ENCODE results near the gene RRBP1.

RRBP1 gene

GRCh38 chr20:17634661-17635331 lies 47.2 kb downstream of the RRBP1 start:
- Histone ChIP-seq H3K9me2 (ENCODE audit: low read depth, low read length) (no peaks in the 10 kb centered on the region), H3K4me3 (ENCODE audit: low read depth, low read length, poor library complexity, severe bottlenecking) (no peak overlapping the region), H3K4me1 (ENCODE audit: insufficient read depth, low read length, severe bottlenecking) (no peaks in the 10 kb centered on the region), H3F3A (ENCODE audit: insufficient read depth, low read length) (no peaks in the 10 kb centered on the region), H2AFZ (ENCODE audit: low read length) (no peak overlapping the region), H3K79me2 (ENCODE audit: insufficient read depth, low read length) (no peaks in the 10 kb centered on the region), H3K27ac (ENCODE audit: low read depth, low read length, poor library complexity, severe bottlenecking) (no peak overlapping the region), H3K36me3 (ENCODE audit: insufficient read depth, low read length) (peaks cover 27% of the 10 kb centered on the region; the same call in 1 of the 2 replicates), H3K9me3 (ENCODE audit: low read length) (no peaks in the 10 kb centered on the region), H3K27me3 (ENCODE audit: insufficient read depth, low read length) (no peaks in the 10 kb centered on the region), H3K4me2 (ENCODE audit: low read length) (no peak overlapping the region), H3K9ac (ENCODE audit: low read length) (no peak overlapping the region), H4K20me1 (ENCODE audit: insufficient read depth, low read length) (no peaks in the 10 kb centered on the region)
- TF ChIP-seq CTCF (IDR thresholded peaks at IDR 0.05; ENCODE audit: low read length) = no peak
- no peak for TF ChIP-seq EZH2 (IDR thresholded peaks at IDR 0.05; ENCODE audit: borderline replicate concordance, low read length)

- TF ChIP-seq CTCF (IDR thresholded peaks at IDR 0.05; ENCODE audit: low read length) = no peak
- no peak for TF ChIP-seq EZH2 (IDR thresholded peaks at IDR 0.05; ENCODE audit: borderline replicate concordance, low read length)
- no peaks in the 10 kb centered on the region for H3K4me1 ChIP-seq (ENCODE audit: insufficient read depth, low read length, severe bottlenecking)
- no peaks in the 10 kb centered on the region for H3K79me2 ChIP-seq (ENCODE audit: insufficient read depth, low read length)
- no peaks in the 10 kb centered on the region for H3F3A ChIP-seq (ENCODE audit: insufficient read depth, low read length)
- H3K4me3 ChIP-seq (ENCODE audit: low read depth, low read length, poor library complexity, severe bottlenecking) = no peak overlapping the region
- no peaks in the 10 kb centered on the region for H3K9me2 ChIP-seq (ENCODE audit: low read depth, low read length)
- H2AFZ ChIP-seq (ENCODE audit: low read length) = no peak overlapping the region
- no peaks in the 10 kb centered on the region for H3K9me3 ChIP-seq (ENCODE audit: low read length)
- H3K9ac ChIP-seq (ENCODE audit: low read length) = no peak overlapping the region
- H3K36me3 ChIP-seq (ENCODE audit: insufficient read depth, low read length) = peaks cover 23% of the 10 kb centered on the region; the same call in 1 of the 2 replicates
- H3K4me2 ChIP-seq (ENCODE audit: low read length) = no peak overlapping the region
- no peaks in the 10 kb centered on the region for H4K20me1 ChIP-seq (ENCODE audit: insufficient read depth, low read length)
- no peaks in the 10 kb centered on the region for H3K27me3 ChIP-seq (ENCODE audit: insufficient read depth, low read length)
- H3K27ac ChIP-seq (ENCODE audit: low read depth, low read length, poor library complexity, severe bottlenecking) = no peak overlapping the region
These were observed 48.1 kb downstream of the RRBP1 start for GRCh38 chr20:17633850-17634500.

GRCh38 chr20:17633221-17633849 lies 48.7 kb downstream of the RRBP1 start:
- no peaks in the 10 kb centered on the region for H3K79me2 ChIP-seq (ENCODE audit: insufficient read depth, low read length)
- no peaks in the 10 kb centered on the region for H3K4me1 ChIP-seq (ENCODE audit: insufficient read depth, low read length, severe bottlenecking)
- H3K27ac ChIP-seq (ENCODE audit: low read depth, low read length, poor library complexity, severe bottlenecking) = no peak overlapping the region
- H3F3A ChIP-seq (ENCODE audit: insufficient read depth, low read length) = no peaks in the 10 kb centered on the region
- no peaks in the 10 kb centered on the region for H3K9me2 ChIP-seq (ENCODE audit: low read depth, low read length)
- no peak overlapping the region for H3K4me3 ChIP-seq (ENCODE audit: low read depth, low read length, poor library complexity, severe bottlenecking)
- H3K4me2 ChIP-seq (ENCODE audit: low read length) = no peak overlapping the region
- TF ChIP-seq EZH2 (IDR thresholded peaks at IDR 0.05; ENCODE audit: borderline replicate concordance, low read length) (no peak), CTCF (IDR thresholded peaks at IDR 0.05; ENCODE audit: low read length) (no peak)
- H3K36me3 ChIP-seq (ENCODE audit: insufficient read depth, low read length) = peaks cover 23% of the 10 kb centered on the region; the same call in 1 of the 2 replicates
- no peak overlapping the region for H2AFZ ChIP-seq (ENCODE audit: low read length)
- H3K9ac ChIP-seq (ENCODE audit: low read length) = no peak overlapping the region
- H4K20me1 ChIP-seq (ENCODE audit: insufficient read depth, low read length) = no peaks in the 10 kb centered on the region
- H3K27me3 ChIP-seq (ENCODE audit: insufficient read depth, low read length) = no peaks in the 10 kb centered on the region
- H3K9me3 ChIP-seq (ENCODE audit: low read length) = no peaks in the 10 kb centered on the region

Data from OCI-LY1 (cell line).